Liver (tissue), 9 donors: ENCODE data around the gene TSPAN18. TPM values are rescaled to one million over a fixed set of nuclear protein-coding genes. Genes with fewer than 3 reads are reported as not detected.

Experiments used
- DNase-seq: peaks from one replicate; pipeline ENCODE4 v3.0.0-alpha.2; 2017; ENCODE audit warnings: low spot score
- H3K27ac ChIP-seq, 2 donors: one replicate each; pipeline ENCODE4 v1.7.0; 2013; ENCODE audit warnings: inconsistent platforms in 2 of 2, low read length in 2 of 2, control low read depth in 1 of 2, low read depth in 1 of 2, mild to moderate bottlenecking in 1 of 2
- H3K27me3 ChIP-seq, 4 donors: one replicate each; pipeline versions ENCODE4 v1.6.1 to v1.7.0; 2013; ENCODE audit warnings: low read length in 3 of 4, inconsistent platforms in 1 of 4, mild to moderate bottlenecking in 1 of 4, moderate library complexity in 1 of 4; ENCODE audit not compliant: control insufficient read depth in 4 of 4, insufficient read depth in 4 of 4
- H3K36me3 ChIP-seq, 4 donors: one replicate each; pipeline versions ENCODE4 v1.6.1 to v1.7.0; 2013; ENCODE audit warnings: low read length in 3 of 4, mild to moderate bottlenecking in 3 of 4, low read depth in 1 of 4, moderate library complexity in 1 of 4; ENCODE audit not compliant: control insufficient read depth in 4 of 4, insufficient read depth in 3 of 4
- H3K4me1 ChIP-seq, 4 donors: one replicate each; pipeline versions ENCODE4 v1.6.1 to v1.7.0; 2013; ENCODE audit warnings: low read length in 3 of 4, mild to moderate bottlenecking in 3 of 4, moderate library complexity in 1 of 4; ENCODE audit not compliant: control insufficient read depth in 4 of 4, insufficient read depth in 4 of 4
- H3K4me3 ChIP-seq, 3 donors: one replicate each; pipeline versions ENCODE4 v1.6.1 to v1.7.0; 2013; ENCODE audit warnings: low read length in 3 of 3, control low read depth in 1 of 3, low read depth in 1 of 3, mild to moderate bottlenecking in 1 of 3
- H3K9ac ChIP-seq, 2 donors: one replicate each; pipeline ENCODE4 v1.7.0; 2013; ENCODE audit warnings: low read length in 2 of 2, mild to moderate bottlenecking in 2 of 2, moderate library complexity in 2 of 2, control low read depth in 1 of 2, low read depth in 1 of 2
- H3K9me3 ChIP-seq, 4 donors: one replicate each; pipeline versions ENCODE4 v1.6.1 to v1.7.0; 2013; ENCODE audit warnings: low read length in 3 of 4; ENCODE audit not compliant: control insufficient read depth in 4 of 4
- ATF3 ChIP-seq: IDR thresholded peaks from 2 replicates; pipeline ENCODE4 v1.6.1; 2016; ENCODE audit warnings: antibody characterized with exemption
- EGR1 ChIP-seq, 2 donors: IDR thresholded peaks; 2 replicates each; pipeline ENCODE4 v1.6.1; 2016 to 2018; ENCODE audit warnings: antibody characterized with exemption in 2 of 2, low read depth in 2 of 2
- FOXA1 ChIP-seq: IDR thresholded peaks from 2 replicates; pipeline ENCODE4 v1.6.1; 2016; ENCODE audit warnings: antibody characterized with exemption
- FOXA2 ChIP-seq: IDR thresholded peaks from 2 replicates; pipeline ENCODE4 v1.6.1; 2016; ENCODE audit warnings: antibody characterized with exemption
- GABPA ChIP-seq, 2 donors: IDR thresholded peaks in 1 of 2; conservative IDR thresholded peaks in 1 of 2; 2 replicates each; pipeline ENCODE4 v1.6.1; 2016; ENCODE audit warnings: antibody characterized with exemption in 2 of 2, mild to moderate bottlenecking in 1 of 2, moderate library complexity in 1 of 2
- HNF4G ChIP-seq: IDR thresholded peaks from 2 replicates; pipeline ENCODE4 v1.6.1; 2016; ENCODE audit warnings: antibody characterized with exemption
- JUND ChIP-seq, 2 donors: IDR thresholded peaks; 2 replicates each; pipeline ENCODE4 v1.6.1; 2016; ENCODE audit warnings: antibody characterized with exemption in 2 of 2
- MAX ChIP-seq: IDR thresholded peaks from 2 replicates; pipeline ENCODE4 v1.6.1; 2016; ENCODE audit warnings: antibody characterized with exemption
- RAD21 ChIP-seq, 2 donors: IDR thresholded peaks; 2 replicates each; pipeline ENCODE4 v1.6.1; 2016; ENCODE audit warnings: antibody characterized with exemption in 2 of 2, mild to moderate bottlenecking in 2 of 2
- REST ChIP-seq: IDR thresholded peaks from 2 replicates; pipeline ENCODE4 v1.6.1; 2016; ENCODE audit warnings: antibody characterized with exemption, mild to moderate bottlenecking
- RXRA ChIP-seq, 2 donors: IDR thresholded peaks; 2 replicates each; pipeline ENCODE4 v1.6.1; 2017 to 2018; ENCODE audit warnings: antibody characterized with exemption in 2 of 2, mild to moderate bottlenecking in 1 of 2
- SP1 ChIP-seq: IDR thresholded peaks from 2 replicates; pipeline ENCODE4 v1.6.1; 2018; ENCODE audit warnings: antibody characterized with exemption, mild to moderate bottlenecking
- YY1 ChIP-seq: IDR thresholded peaks from 2 replicates; pipeline ENCODE4 v1.6.1; 2016; ENCODE audit warnings: antibody characterized with exemption, mild to moderate bottlenecking
- WGBS: extraction: QIAGEN DNeasy Blood & Tissue Kit; methylation state at CpG from one replicate; pipeline ENCODE4 v1.1.7; 2013; 5-methylcytosine and 5-hydroxymethylcytosine counted together
- polyA plus RNA-seq, 2 donors: library from polyadenylated mRNA; stranded (reverse) in 1 of 2; unstranded in 1 of 2; fragments of 200-250 nt in 1 of 2; fragments of >200 nt in 1 of 2; fragmentation: Nextera tagmentation in 1 of 2; extraction: Ambion mirVana in 1 of 2; gene quantifications; one replicate each; pipeline versions ENCODE4 v1.2.1 to v1.2.3, GENCODE V29; 2013 to 2015
- total RNA-seq, 2 donors: library from RNA; depleted of rRNA; stranded (reverse); fragments of >200 nt; gene quantifications; one replicate each; pipeline ENCODE4 v1.2.3, GENCODE V29; 2014
- TF ChIP-seq, protein P1 (sequence below): fragments of 150-350 bp; IDR thresholded peaks from 2 replicates; pipeline ENCODE4 v1.5.1; 2017; ENCODE audit warnings: improper control_type of control experiment, low read depth, low read length; ENCODE audit not compliant: missing input control
- TF ChIP-seq, protein P2 (sequence below): IDR thresholded peaks from 2 replicates; pipeline ENCODE4 v1.6.1; 2016; ENCODE audit warnings: antibody characterized with exemption
- donor health status: healthy.
- donor health status: healthy.
- donor health status: healthy.
- donor health status: healthy.
- donor health status: healthy.

The TSPAN18 gene
- total and polyA plus RNA-seq, 4 donors, result 1.2 to 5.0 (median 2.8) TPM

DNA sequence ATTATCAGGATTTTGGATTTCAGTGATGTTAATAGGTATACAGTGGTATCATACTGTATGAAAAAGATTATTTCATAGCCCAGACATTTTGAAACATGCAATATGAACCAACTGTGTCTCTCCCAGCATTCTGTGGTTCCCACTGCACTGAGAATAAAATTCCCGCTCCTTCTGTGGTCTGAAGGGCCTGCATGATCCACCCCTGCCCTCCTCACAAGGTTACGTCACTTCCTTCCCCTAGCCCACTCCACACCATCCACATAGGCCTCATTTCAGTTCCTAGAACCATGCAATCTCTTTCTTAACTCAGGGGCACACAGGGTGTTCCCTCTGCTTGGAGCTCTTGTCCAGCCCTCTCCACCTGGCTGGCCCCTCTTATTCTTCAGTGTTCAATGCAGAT lies 103.1 kb downstream of the TSPAN18 start:
- WGBS, result 79% methylated on average over 2 of the region's 2 CpGs
- no peak overlapping the region for H3K9ac ChIP-seq
- no peaks in the 10 kb centered on the region for H3K9me3 ChIP-seq
- H3K27me3 ChIP-seq, result no peaks in the 10 kb centered on the region
- DNase-seq, result no peak
- H3K27ac ChIP-seq, result no peak overlapping the region
- H3K4me3 ChIP-seq, result no peak overlapping the region
- no peaks in the 10 kb centered on the region for H3K4me1 ChIP-seq
- no peaks in the 10 kb centered on the region for H3K36me3 ChIP-seq
- TF ChIP-seq RXRA (IDR thresholded peaks at IDR 0.05) (no peak), JUND (IDR thresholded peaks at IDR 0.05) (no peak), MAX (no peak), FOXA2 (no peak), FOXA1 (no peak), GABPA (IDR thresholded peaks at IDR 0.05 in 1 of 2, conservative IDR thresholded peaks at IDR 0.05 in 1 of 2) (no peak)

DNA sequence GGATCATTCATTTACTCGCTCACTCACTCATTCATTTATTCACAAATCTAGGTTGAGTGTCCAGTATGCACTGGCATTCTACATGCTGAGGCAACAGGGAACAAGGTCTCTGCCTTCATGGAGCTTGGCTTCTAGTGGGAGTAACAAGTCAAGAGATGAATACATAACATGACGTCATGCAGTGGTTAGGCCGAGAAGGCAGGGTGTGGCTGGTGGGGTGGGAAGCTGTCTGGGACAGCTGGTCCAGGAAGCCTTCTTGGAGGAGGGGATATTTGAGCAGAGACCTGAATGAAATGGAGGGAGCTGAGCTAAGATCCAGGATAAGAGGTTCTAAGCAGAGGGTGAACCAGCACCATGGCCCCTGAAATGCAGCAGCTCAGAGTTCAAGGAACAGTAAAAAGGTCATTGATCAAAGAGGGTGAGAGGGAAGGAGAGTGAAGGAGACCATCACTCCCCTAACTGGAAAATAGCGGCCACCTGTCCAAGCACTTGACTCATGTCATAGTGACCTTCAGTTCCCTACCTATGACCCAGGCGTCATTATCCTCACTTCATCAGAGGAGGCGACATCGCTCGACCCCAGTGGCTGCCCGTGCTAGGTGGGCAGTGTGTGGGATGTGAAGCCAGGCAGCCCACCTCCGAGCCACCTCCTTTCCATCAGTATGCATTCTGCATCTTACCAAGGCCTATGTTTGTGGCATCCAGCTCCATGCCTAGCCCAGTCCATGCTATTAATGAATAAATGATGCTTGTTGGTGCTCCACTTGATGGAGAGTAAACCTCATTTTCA lies 105.0 kb downstream of the TSPAN18 start:
- H3K4me3 ChIP-seq, result no peak overlapping the region
- no peaks in the 10 kb centered on the region for H3K4me1 ChIP-seq
- H3K27me3 ChIP-seq, result no peaks in the 10 kb centered on the region
- no peak overlapping the region for H3K9ac ChIP-seq
- no peak overlapping the region for H3K27ac ChIP-seq
- H3K9me3 ChIP-seq, result no peaks in the 10 kb centered on the region
- WGBS, result 88% methylated on average over 10 of the region's 10 CpGs
- H3K36me3 ChIP-seq, result no peaks in the 10 kb centered on the region
- TF ChIP-seq YY1 (no peak), REST (no peak), ATF3 (no peak), RXRA (IDR thresholded peaks at IDR 0.05) (no peak), JUND (IDR thresholded peaks at IDR 0.05) (no peak), RAD21 (IDR thresholded peaks at IDR 0.05) (no peak), HNF4G (no peak), SP1 (no peak), FOXA2 (no peak), MAX (no peak), GABPA (IDR thresholded peaks at IDR 0.05 in 1 of 2, conservative IDR thresholded peaks at IDR 0.05 in 1 of 2) (no peak), EGR1 (IDR thresholded peaks at IDR 0.05; ENCODE audit: low read depth in 2 of 2) (no peak)
- TF ChIP-seq, protein P1, sequence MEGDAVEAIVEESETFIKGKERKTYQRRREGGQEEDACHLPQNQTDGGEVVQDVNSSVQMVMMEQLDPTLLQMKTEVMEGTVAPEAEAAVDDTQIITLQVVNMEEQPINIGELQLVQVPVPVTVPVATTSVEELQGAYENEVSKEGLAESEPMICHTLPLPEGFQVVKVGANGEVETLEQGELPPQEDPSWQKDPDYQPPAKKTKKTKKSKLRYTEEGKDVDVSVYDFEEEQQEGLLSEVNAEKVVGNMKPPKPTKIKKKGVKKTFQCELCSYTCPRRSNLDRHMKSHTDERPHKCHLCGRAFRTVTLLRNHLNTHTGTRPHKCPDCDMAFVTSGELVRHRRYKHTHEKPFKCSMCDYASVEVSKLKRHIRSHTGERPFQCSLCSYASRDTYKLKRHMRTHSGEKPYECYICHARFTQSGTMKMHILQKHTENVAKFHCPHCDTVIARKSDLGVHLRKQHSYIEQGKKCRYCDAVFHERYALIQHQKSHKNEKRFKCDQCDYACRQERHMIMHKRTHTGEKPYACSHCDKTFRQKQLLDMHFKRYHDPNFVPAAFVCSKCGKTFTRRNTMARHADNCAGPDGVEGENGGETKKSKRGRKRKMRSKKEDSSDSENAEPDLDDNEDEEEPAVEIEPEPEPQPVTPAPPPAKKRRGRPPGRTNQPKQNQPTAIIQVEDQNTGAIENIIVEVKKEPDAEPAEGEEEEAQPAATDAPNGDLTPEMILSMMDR, result no peak
- TF ChIP-seq, protein P2, sequence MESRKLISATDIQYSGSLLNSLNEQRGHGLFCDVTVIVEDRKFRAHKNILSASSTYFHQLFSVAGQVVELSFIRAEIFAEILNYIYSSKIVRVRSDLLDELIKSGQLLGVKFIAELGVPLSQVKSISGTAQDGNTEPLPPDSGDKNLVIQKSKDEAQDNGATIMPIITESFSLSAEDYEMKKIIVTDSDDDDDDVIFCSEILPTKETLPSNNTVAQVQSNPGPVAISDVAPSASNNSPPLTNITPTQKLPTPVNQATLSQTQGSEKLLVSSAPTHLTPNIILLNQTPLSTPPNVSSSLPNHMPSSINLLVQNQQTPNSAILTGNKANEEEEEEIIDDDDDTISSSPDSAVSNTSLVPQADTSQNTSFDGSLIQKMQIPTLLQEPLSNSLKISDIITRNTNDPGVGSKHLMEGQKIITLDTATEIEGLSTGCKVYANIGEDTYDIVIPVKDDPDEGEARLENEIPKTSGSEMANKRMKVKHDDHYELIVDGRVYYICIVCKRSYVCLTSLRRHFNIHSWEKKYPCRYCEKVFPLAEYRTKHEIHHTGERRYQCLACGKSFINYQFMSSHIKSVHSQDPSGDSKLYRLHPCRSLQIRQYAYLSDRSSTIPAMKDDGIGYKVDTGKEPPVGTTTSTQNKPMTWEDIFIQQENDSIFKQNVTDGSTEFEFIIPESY, result no peak
- DNase-seq, result no peak
